CD4-positive, alpha-beta memory T cell (primary cell): Measurements from ENCODE around the gene RAPGEF3. TPM values are rescaled to one million over a fixed set of nuclear protein-coding genes. Genes with fewer than 3 reads are reported as not detected.
A peak's percentile ranks its signal among the peaks of the same experiment; 100 is the strongest.

Source experiments
- CTCF ChIA-PET: fragments of 350-600 bp; sonication (Branson Sonifier 250); formaldehyde crosslinking; loops from one replicate; lab custom pipeline; 2021; ENCODE audit warnings: inconsistent platforms; ENCODE audit not compliant: partially characterized antibody; lab: Charles Lee
- POLR2A ChIA-PET: fragments of 350-600 bp; sonication (Branson Sonifier 250); formaldehyde crosslinking; loops from one replicate; lab custom pipeline; 2021; ENCODE audit not compliant: partially characterized antibody; lab: Charles Lee
- DNase-seq, 5 donors: peaks; one replicate each; pipeline versions ENCODE4 v3.0.0 to v3.0.0-alpha.2; 2020 to 2022; ENCODE audit warnings: mixed read lengths in 1 of 5
- H3K27ac ChIP-seq: one replicate; pipeline ENCODE4 v1.7.0; 2013; ENCODE audit warnings: low read depth, low read length
- H3K27me3 ChIP-seq: 2 replicates; pipeline ENCODE4 v1.7.0; 2013; ENCODE audit warnings: mild to moderate bottlenecking, low read length, moderate library complexity; ENCODE audit not compliant: insufficient read depth
- H3K36me3 ChIP-seq: 2 replicates; pipeline ENCODE4 v1.7.0; 2013; ENCODE audit warnings: mild to moderate bottlenecking, low read length, moderate library complexity; ENCODE audit not compliant: insufficient read depth
- H3K4me1 ChIP-seq: 2 replicates; pipeline ENCODE4 v1.7.0; 2013; ENCODE audit warnings: mild to moderate bottlenecking, low read length, moderate library complexity; ENCODE audit not compliant: insufficient read depth
- H3K4me3 ChIP-seq, 2 donors: one replicate each; pipeline ENCODE4 v1.7.0; 2013; ENCODE audit warnings: low read length in 2 of 2, mild to moderate bottlenecking in 1 of 2
- H3K9me3 ChIP-seq, 2 donors: one replicate each; pipeline ENCODE4 v1.7.0; 2013; ENCODE audit warnings: low read length in 2 of 2, control low read depth in 1 of 2; ENCODE audit not compliant: control insufficient read depth in 1 of 2
- H3K27ac Mint-ChIP-seq, 7 donors: one replicate each; pipeline ENCODE4 v1.8.0; 2020 to 2021; ENCODE audit warnings: mixed read lengths in 7 of 7, mild to moderate bottlenecking in 6 of 7, inconsistent platforms in 3 of 7, moderate library complexity in 3 of 7
- H3K27me3 Mint-ChIP-seq, 2 donors: one replicate each; pipeline ENCODE4 v1.8.0; 2020 to 2021; ENCODE audit warnings: mixed read lengths in 2 of 2
- H3K36me3 Mint-ChIP-seq, 2 donors: one replicate each; pipeline ENCODE4 v1.8.0; 2020 to 2021; ENCODE audit warnings: mixed read lengths in 2 of 2, inconsistent platforms in 1 of 2, mild to moderate bottlenecking in 1 of 2
- H3K4me1 Mint-ChIP-seq, 4 donors: one replicate each; pipeline ENCODE4 v1.8.0; 2020 to 2021; ENCODE audit warnings: mixed read lengths in 4 of 4, mild to moderate bottlenecking in 1 of 4
- H3K4me3 Mint-ChIP-seq, 8 donors: one replicate each; pipeline ENCODE4 v1.8.0; 2020 to 2021; ENCODE audit warnings: mixed read lengths in 8 of 8, mild to moderate bottlenecking in 7 of 8, moderate library complexity in 6 of 8, inconsistent platforms in 3 of 8
- H3K9me3 Mint-ChIP-seq, 8 donors: one replicate each; pipeline ENCODE4 v1.8.0; 2020 to 2021; ENCODE audit warnings: mixed read lengths in 8 of 8, mild to moderate bottlenecking in 5 of 8, inconsistent platforms in 3 of 8, moderate library complexity in 1 of 8
- intact Hi-C: fragments of 100-400 bp; cut with micrococcal nuclease; formaldehyde crosslinking; loops from one replicate; pipeline ENCODE4 v1.15.1; 2023
- polyA plus RNA-seq, 2 donors: library from polyadenylated mRNA; unstranded; fragments of 300-500 nt; fragmentation: Illumina TruSeq; gene quantifications; one replicate each; pipeline ENCODE4 v1.2.3, GENCODE V29; 2021
- total RNA-seq, 2 experiments: library from RNA; stranded (reverse); gene quantifications; one replicate each; pipeline ENCODE4 v1.2.3, GENCODE V29; 2021

The RAPGEF3 gene
- total RNA-seq = under 1 TPM; 0.15 to 0.39 TPM
- polyA plus RNA-seq = under 1 TPM in 1 of 2 donors, not detected in 1; 0.14 TPM

DNA sequence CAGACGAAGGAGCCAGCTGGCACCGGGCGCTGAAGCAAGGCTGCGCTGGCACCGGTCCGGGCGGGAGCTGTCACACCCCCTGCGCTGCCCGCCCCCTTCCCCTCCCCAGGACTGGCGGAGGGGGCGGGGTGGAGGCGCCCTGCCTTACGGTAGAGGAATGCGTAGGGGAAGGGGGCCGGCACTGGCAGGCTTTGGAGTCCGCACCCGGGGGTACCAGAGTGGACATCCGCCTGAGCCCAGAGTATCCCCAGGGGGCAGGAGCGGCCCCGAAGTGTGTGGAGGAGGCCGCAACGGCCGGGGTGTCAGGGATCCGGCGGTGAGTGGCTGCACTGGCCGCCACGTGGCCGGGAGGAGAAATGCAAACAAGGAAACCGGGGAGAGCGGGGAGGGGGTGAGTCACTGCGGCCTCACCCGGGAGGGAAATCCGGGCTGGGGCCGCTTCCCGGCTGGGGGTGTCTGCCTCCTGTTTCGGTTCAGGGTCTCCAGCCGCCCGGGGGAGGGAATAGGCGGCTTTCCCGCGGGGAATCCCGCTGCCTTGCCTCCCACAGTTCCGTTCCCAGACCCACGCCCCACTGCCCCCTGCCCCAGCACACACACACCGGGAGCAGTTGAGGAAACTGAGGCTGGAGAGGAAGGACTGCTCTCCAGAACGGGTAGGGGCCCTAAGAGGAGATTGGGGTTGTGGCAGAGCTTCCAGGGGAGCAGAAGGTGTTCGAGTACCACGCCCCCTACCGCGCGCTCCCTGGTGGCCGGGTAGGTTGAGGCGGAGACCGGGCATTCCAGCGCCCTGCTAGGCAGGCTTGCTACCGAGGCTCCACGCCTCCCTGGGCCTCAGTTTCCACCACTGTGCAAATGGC, at the start of gene RAPGEF3:
Gene RAPGEF3 (minus strand): TSS at position 47 of the 857 bp plus-strand sequence. CDS start 324 bp downstream, outside the sequence.
- Histone ChIP-seq H3K9me3 (no peaks in the 10 kb centered on the region), H3K36me3 (no peaks in the 10 kb centered on the region), H3K27me3 (no peaks in the 10 kb centered on the region), H3K4me1 (peaks cover 40% of the 10 kb centered on the region), H3K4me3 (peak within 1 kb of the TSS; percentile 42 to 52), H3K27ac (peak within 1 kb of the TSS; percentile 55)
- Mint-ChIP-seq H3K27ac (peak within 1 kb of the TSS in 6 of 7 donors; percentile 12 to 74 (median 45)), H3K36me3 (no peaks in the 10 kb centered on the region), H3K27me3 (no peaks in the 10 kb centered on the region), H3K9me3 (no peaks in the 10 kb centered on the region), H3K4me3 (peak within 1 kb of the TSS; percentile 72 to 83 (median 80)), H3K4me1 (peaks cover 18 to 27% (median 23%) of the 10 kb centered on the region in 4 donors)
- CTCF ChIA-PET = interaction anchor here (1.0 to 11.9 kb wide), 15 partner anchors 10 to 79 kb away, joined by 3 to 270 read pairs (median 4); partner anchors contain the start of gene SLC48A1
- POLR2A ChIA-PET = interaction anchor here (0.6 to 1.7 kb wide), 8 partner anchors 14 to 79 kb away, joined by 3 to 8 read pairs (median 3); partner anchors contain the start of genes RPAP3 and SLC48A1
- DNase-seq = peak; percentile 50 to 78 (median 63)
- intact Hi-C loops = loop anchor here (2.0 kb wide), 2 partner anchors 14 kb away; partner anchors contain the start of gene SLC48A1

- peak; percentile 65 to 91 (median 70) for DNase-seq
- H3K9me3 ChIP-seq = no peaks in the 10 kb centered on the region
- peaks cover 72 to 100% (median 90%) of the 10 kb centered on the region in 4 donors for H3K4me1 Mint-ChIP-seq
- H3K4me3 Mint-ChIP-seq = peak overlapping the region; percentile 40 to 85 (median 74)
- no peaks in the 10 kb centered on the region for H3K9me3 Mint-ChIP-seq
- no peaks in the 10 kb centered on the region for H3K27me3 ChIP-seq
- ChIA-PET POLR2A (interaction anchor here (0.5 to 21.9 kb wide), 15 partner anchors 10 to 1352 kb away, joined by 3 to 516 read pairs (median 4); partner anchors contain the start of genes HDAC7, RAPGEF3, RPAP3 and SLC48A1), CTCF (interaction anchor here (0.5 to 20.2 kb wide), 18 partner anchors 8 to 1327 kb away, joined by 3 to 568 read pairs (median 5); partner anchors contain the start of genes SLC48A1 and TMEM106C)
- intact Hi-C loops = loop anchor here (1.0 to 2.0 kb wide), 3 partner anchors 16 to 29 kb away; no protein-coding TSS in a partner anchor
- peaks cover 98% of the 10 kb centered on the region for H3K4me1 ChIP-seq
- peaks cover 7 to 32% of the 10 kb centered on the region in 2 donors for H3K36me3 Mint-ChIP-seq
- H3K36me3 ChIP-seq = peaks cover 4% of the 10 kb centered on the region
- H3K27ac ChIP-seq = peak overlapping the region; percentile 73
- peak overlapping the region; percentile 92 to 98 (median 94) for H3K27ac Mint-ChIP-seq
- H3K27me3 Mint-ChIP-seq = no peaks in the 10 kb centered on the region
- H3K4me3 ChIP-seq = peak overlapping the region; percentile 21 to 25
These were observed 49.4 kb upstream of the RAPGEF3 start for GRCh38 chr12:47808050-47808449.

DNA sequence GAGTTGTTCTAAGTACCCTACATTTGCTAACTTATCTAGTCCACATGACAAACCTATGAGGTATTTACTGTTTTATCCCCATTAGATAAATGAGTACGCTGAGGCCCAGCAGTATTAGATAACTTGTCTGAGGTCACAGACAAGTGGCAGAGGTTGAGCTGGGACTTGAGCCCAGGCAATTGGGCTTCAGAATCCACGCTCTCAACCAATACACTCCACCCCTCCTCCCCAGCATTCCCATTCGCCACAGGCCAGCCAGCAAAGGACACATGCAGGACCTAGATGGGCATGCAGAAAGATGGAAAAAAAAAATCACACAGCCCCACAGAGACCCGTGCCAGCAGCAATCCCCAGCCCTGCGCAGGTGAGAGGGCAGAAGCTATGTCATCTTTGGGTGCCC, 48.7 kb upstream of the RAPGEF3 start:
- no peaks in the 10 kb centered on the region for H3K9me3 Mint-ChIP-seq
- H3K4me3 Mint-ChIP-seq = peak overlapping the region in 7 of 8 donors; percentile 40 to 77 (median 72)
- POLR2A ChIA-PET = interaction anchor here (0.5 to 21.9 kb wide), 11 partner anchors 9 to 1126 kb away, joined by 3 to 516 read pairs (median 6); partner anchors contain the start of genes HDAC7, RPAP3, SLC48A1 and VDR
- H3K27me3 Mint-ChIP-seq = no peaks in the 10 kb centered on the region
- H3K27ac Mint-ChIP-seq = peak overlapping the region; percentile 74 to 98 (median 93)
- H3K4me3 ChIP-seq = no peak overlapping the region
- peaks cover 4% of the 10 kb centered on the region for H3K36me3 ChIP-seq
- H3K36me3 Mint-ChIP-seq = peaks cover 7 to 33% of the 10 kb centered on the region in 2 donors
- no peaks in the 10 kb centered on the region for H3K27me3 ChIP-seq
- CTCF ChIA-PET = interaction anchor here (0.5 to 20.2 kb wide), 16 partner anchors 10 to 1327 kb away, joined by 3 to 568 read pairs (median 6); partner anchors contain the start of gene TMEM106C
- H3K4me1 ChIP-seq = peaks cover 100% of the 10 kb centered on the region
- H3K27ac ChIP-seq = peak overlapping the region; percentile 73
- no peak for DNase-seq
- no peaks in the 10 kb centered on the region for H3K9me3 ChIP-seq
- peaks cover 75 to 100% (median 93%) of the 10 kb centered on the region in 4 donors for H3K4me1 Mint-ChIP-seq
- intact Hi-C loops = no loop called here

- Histone ChIP-seq H3K4me1 (peaks cover 99% of the 10 kb centered on the region), H3K27me3 (no peaks in the 10 kb centered on the region), H3K27ac (no peak overlapping the region), H3K36me3 (peaks cover 4% of the 10 kb centered on the region), H3K9me3 (no peaks in the 10 kb centered on the region), H3K4me3 (no peak overlapping the region)
- ChIA-PET CTCF (interaction anchor here (1.8 to 20.2 kb wide), 3 partner anchors 12 to 62 kb away, joined by 6 to 568 read pairs (median 67); no protein-coding TSS in a partner anchor), POLR2A (interaction anchor here (1.5 to 21.9 kb wide), 3 partner anchors 14 to 28 kb away, joined by 3 to 516 read pairs (median 196); partner anchors contain the start of gene HDAC7)
- Mint-ChIP-seq H3K9me3 (no peaks in the 10 kb centered on the region), H3K36me3 (peaks cover 7 to 36% of the 10 kb centered on the region in 2 donors), H3K27me3 (no peaks in the 10 kb centered on the region), H3K4me1 (peaks cover 72 to 100% (median 92%) of the 10 kb centered on the region in 4 donors), H3K27ac (peak overlapping the region; percentile 58 to 93 (median 74)), H3K4me3 (peak overlapping the region in 7 of 8 donors; percentile 11 to 40 (median 27))
- intact Hi-C loops = no loop called here
- no peak for DNase-seq
These were observed 46.7 kb upstream of the RAPGEF3 start for GRCh38 chr12:47805417-47805816.

DNA sequence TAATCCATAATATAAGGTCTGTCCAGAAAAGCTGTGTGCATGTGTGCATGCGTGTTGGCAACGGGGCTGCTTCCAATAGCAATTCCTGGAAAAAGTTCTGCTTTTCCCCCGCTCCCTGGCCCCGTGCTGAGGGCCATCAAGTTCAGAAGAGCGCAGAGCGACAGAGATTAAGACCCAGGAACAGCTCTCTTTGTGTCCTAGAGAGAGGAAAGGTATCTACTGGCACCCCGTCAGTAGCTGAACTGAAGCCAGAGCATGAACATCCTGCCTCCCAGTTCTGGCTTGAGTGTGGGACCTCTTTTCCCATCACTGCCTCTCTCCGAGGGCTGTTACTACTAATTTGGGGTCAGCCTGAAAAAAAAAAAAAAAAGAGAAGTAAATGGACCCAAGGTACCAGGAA, 45.5 kb upstream of the RAPGEF3 start:
- H3K4me3 Mint-ChIP-seq = peak overlapping the region in 3 of 8 donors; percentile 53 to 82 (median 80)
- no peaks in the 10 kb centered on the region for H3K27me3 Mint-ChIP-seq
- Histone ChIP-seq H3K4me1 (peaks cover 93% of the 10 kb centered on the region), H3K36me3 (peaks cover 4% of the 10 kb centered on the region), H3K9me3 (no peaks in the 10 kb centered on the region), H3K4me3 (no peak overlapping the region), H3K27me3 (no peaks in the 10 kb centered on the region), H3K27ac (peak overlapping the region; percentile 3)
- intact Hi-C loops = no loop called here
- H3K27ac Mint-ChIP-seq = peak overlapping the region in 5 of 7 donors; percentile 37 to 93 (median 48)
- H3K9me3 Mint-ChIP-seq = no peaks in the 10 kb centered on the region
- ChIA-PET POLR2A (interaction anchor here (0.8 to 21.9 kb wide), 6 partner anchors 9 to 97 kb away, joined by 3 to 516 read pairs (median 6); partner anchors contain the start of genes HDAC7 and SLC48A1), CTCF (interaction anchor here (1.0 to 20.2 kb wide), 3 partner anchors 14 to 37 kb away, joined by 4 to 568 read pairs (median 6); no protein-coding TSS in a partner anchor)
- DNase-seq = no peak
- peaks cover 7 to 40% of the 10 kb centered on the region in 2 donors for H3K36me3 Mint-ChIP-seq
- H3K4me1 Mint-ChIP-seq = peaks cover 67 to 97% (median 85%) of the 10 kb centered on the region in 4 donors

DNA sequence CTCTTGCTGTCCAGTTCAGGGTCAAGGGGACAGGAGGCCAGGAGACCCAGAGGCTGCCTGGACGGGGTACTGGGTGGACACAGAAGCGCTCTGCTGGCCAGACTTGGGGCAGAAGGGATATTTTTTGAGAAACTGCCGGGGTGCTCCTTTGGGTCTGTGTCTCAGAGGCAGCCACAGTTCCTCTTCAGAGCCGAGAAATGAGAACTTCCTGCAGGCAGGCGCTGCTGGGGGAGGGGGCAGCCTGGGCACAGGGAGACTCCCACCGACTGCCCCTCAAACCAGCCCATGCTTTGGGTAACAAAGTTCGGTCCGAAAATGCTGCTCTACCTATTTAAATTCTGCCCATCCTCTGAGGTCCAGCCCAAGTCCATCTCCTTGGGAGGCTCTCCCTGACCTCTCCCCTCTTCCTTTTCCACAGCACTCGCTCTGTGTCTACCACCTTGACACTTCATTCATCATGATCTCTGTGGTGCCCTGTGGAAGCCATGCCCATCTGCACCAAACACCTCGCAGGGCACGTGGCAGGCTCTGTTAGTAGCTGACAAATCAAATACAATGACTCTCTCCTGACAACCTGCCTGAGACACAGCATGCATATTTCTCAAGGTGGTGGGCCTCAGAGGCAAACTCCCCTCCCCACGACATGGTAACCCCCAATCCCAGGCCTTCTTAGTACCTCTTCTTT, 44.7 kb upstream of the RAPGEF3 start:
- CTCF ChIA-PET = interaction anchor here (1.8 to 20.2 kb wide), 4 partner anchors 14 to 61 kb away, joined by 6 to 568 read pairs (median 16); no protein-coding TSS in a partner anchor
- H3K36me3 Mint-ChIP-seq = peaks cover 7 to 45% of the 10 kb centered on the region in 2 donors
- Histone ChIP-seq H3K9me3 (no peaks in the 10 kb centered on the region), H3K27ac (peak overlapping the region; percentile 28), H3K36me3 (peaks cover 9% of the 10 kb centered on the region), H3K27me3 (no peaks in the 10 kb centered on the region), H3K4me3 (no peak overlapping the region), H3K4me1 (peaks cover 85% of the 10 kb centered on the region)
- H3K27me3 Mint-ChIP-seq = no peaks in the 10 kb centered on the region
- H3K4me1 Mint-ChIP-seq = peaks cover 59 to 91% (median 78%) of the 10 kb centered on the region in 4 donors
- H3K4me3 Mint-ChIP-seq = peak overlapping the region; percentile 54 to 82 (median 78)
- H3K27ac Mint-ChIP-seq = peak overlapping the region; percentile 72 to 94 (median 89)
- intact Hi-C loops = no loop called here
- no peaks in the 10 kb centered on the region for H3K9me3 Mint-ChIP-seq
- POLR2A ChIA-PET = interaction anchor here (0.8 to 21.9 kb wide), 4 partner anchors 10 to 96 kb away, joined by 3 to 516 read pairs (median 10); partner anchors contain the start of gene HDAC7
- DNase-seq = no peak
